ENCODE results near the gene TLK1.

DNA sequence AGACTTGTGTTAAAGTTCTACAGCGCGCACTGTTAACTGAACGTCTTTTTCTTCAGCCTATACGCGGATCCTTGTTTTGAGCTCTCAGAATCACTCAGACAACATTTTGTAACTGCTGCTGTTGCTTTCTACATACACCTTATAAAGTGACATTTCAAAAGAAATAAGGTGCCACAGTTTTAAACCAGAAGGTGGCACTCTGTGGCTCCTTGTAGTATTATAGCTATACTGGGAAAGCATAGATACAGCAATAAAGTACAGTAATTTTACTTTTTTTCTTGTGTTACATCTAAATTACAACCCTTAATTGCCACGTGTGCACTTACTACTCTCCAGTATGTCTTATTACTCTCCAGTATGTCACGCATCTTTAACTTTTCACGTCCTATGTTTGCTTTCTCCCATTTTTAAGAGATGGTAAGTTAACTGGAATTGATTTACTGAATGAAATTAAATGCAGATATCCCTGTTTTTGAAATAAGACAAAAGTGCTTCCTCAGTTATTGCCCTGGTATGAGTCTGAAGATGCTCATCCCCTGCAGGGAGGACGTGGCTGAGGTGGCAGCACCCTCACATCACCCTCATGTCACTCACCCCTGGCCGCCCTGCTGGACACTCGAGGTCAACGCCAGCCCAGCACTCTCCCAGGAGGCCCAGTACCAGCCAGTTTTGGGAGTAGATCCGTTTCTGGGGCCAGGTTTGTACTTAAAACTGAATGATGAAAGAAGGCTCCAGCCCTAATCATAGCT, 193.9 kb downstream of the TLK1 start:
- TF ChIP-seq, protein P1, sequence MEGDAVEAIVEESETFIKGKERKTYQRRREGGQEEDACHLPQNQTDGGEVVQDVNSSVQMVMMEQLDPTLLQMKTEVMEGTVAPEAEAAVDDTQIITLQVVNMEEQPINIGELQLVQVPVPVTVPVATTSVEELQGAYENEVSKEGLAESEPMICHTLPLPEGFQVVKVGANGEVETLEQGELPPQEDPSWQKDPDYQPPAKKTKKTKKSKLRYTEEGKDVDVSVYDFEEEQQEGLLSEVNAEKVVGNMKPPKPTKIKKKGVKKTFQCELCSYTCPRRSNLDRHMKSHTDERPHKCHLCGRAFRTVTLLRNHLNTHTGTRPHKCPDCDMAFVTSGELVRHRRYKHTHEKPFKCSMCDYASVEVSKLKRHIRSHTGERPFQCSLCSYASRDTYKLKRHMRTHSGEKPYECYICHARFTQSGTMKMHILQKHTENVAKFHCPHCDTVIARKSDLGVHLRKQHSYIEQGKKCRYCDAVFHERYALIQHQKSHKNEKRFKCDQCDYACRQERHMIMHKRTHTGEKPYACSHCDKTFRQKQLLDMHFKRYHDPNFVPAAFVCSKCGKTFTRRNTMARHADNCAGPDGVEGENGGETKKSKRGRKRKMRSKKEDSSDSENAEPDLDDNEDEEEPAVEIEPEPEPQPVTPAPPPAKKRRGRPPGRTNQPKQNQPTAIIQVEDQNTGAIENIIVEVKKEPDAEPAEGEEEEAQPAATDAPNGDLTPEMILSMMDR (IDR thresholded peaks at IDR 0.05; ENCODE audit: low read depth, low read length, missing input control): peak; percentile 12
- TF ChIP-seq, protein P2, sequence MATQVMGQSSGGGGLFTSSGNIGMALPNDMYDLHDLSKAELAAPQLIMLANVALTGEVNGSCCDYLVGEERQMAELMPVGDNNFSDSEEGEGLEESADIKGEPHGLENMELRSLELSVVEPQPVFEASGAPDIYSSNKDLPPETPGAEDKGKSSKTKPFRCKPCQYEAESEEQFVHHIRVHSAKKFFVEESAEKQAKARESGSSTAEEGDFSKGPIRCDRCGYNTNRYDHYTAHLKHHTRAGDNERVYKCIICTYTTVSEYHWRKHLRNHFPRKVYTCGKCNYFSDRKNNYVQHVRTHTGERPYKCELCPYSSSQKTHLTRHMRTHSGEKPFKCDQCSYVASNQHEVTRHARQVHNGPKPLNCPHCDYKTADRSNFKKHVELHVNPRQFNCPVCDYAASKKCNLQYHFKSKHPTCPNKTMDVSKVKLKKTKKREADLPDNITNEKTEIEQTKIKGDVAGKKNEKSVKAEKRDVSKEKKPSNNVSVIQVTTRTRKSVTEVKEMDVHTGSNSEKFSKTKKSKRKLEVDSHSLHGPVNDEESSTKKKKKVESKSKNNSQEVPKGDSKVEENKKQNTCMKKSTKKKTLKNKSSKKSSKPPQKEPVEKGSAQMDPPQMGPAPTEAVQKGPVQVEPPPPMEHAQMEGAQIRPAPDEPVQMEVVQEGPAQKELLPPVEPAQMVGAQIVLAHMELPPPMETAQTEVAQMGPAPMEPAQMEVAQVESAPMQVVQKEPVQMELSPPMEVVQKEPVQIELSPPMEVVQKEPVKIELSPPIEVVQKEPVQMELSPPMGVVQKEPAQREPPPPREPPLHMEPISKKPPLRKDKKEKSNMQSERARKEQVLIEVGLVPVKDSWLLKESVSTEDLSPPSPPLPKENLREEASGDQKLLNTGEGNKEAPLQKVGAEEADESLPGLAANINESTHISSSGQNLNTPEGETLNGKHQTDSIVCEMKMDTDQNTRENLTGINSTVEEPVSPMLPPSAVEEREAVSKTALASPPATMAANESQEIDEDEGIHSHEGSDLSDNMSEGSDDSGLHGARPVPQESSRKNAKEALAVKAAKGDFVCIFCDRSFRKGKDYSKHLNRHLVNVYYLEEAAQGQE (IDR thresholded peaks at IDR 0.05): no peak
- TF ChIP-seq SP1 (IDR thresholded peaks at IDR 0.05) (no peak), EGR1 (IDR thresholded peaks at IDR 0.05; ENCODE audit: low read depth in 2 of 2) (no peak), FOXA2 (IDR thresholded peaks at IDR 0.05) (no peak), JUND (IDR thresholded peaks at IDR 0.05) (no peak), HNF4A (conservative IDR thresholded peaks at IDR 0.05) (no peak), RAD21 (IDR thresholded peaks at IDR 0.05) (peak; percentile 27 to 37), NR2F2 (IDR thresholded peaks at IDR 0.05) (no peak)
- TF ChIP-seq, protein P3, sequence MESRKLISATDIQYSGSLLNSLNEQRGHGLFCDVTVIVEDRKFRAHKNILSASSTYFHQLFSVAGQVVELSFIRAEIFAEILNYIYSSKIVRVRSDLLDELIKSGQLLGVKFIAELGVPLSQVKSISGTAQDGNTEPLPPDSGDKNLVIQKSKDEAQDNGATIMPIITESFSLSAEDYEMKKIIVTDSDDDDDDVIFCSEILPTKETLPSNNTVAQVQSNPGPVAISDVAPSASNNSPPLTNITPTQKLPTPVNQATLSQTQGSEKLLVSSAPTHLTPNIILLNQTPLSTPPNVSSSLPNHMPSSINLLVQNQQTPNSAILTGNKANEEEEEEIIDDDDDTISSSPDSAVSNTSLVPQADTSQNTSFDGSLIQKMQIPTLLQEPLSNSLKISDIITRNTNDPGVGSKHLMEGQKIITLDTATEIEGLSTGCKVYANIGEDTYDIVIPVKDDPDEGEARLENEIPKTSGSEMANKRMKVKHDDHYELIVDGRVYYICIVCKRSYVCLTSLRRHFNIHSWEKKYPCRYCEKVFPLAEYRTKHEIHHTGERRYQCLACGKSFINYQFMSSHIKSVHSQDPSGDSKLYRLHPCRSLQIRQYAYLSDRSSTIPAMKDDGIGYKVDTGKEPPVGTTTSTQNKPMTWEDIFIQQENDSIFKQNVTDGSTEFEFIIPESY (IDR thresholded peaks at IDR 0.05): no peak
- TF ChIP-seq, protein P4, sequence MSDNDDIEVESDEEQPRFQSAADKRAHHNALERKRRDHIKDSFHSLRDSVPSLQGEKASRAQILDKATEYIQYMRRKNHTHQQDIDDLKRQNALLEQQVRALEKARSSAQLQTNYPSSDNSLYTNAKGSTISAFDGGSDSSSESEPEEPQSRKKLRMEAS (IDR thresholded peaks at IDR 0.05): no peak
